GM23338 (cell line): Measurements from ENCODE around the gene CFAP157. TPM values are rescaled to one million over a fixed set of nuclear protein-coding genes. Genes with fewer than 3 reads are reported as not detected.

Experiments used
- ATAC-seq: fragments of 200-7000 bp; cut with Tn5 transposase; 3 replicates; pipeline ENCODE4 v1.9.1; 2020
- DNase-seq: peaks from one replicate; pipeline ENCODE4 v3.0.0-alpha.2; 2015; ENCODE audit warnings: low spot score
- H2AFZ ChIP-seq: fragments of 200-600 bp; sonication (generic); 2 replicates; pipeline ENCODE4 v1.8.0; 2016; ENCODE audit warnings: antibody characterized with exemption, mild to moderate bottlenecking, moderate library complexity
- H3F3A ChIP-seq: fragments of 200-600 bp; sonication (generic); replicated peaks from 2 replicates; pipeline ENCODE4 v1.8.0; 2017; ENCODE audit warnings: antibody characterized with exemption, mixed run types, low read depth
- H3K27ac ChIP-seq: fragments of 200-600 bp; sonication (generic); 2 replicates; pipeline ENCODE4 v1.6.1; 2016; ENCODE audit warnings: low read depth
- H3K27me3 ChIP-seq: fragments of 200-600 bp; sonication (generic); 2 replicates; pipeline ENCODE4 v1.8.0; 2016; ENCODE audit warnings: mild to moderate bottlenecking, mixed run types, moderate library complexity; ENCODE audit not compliant: insufficient read depth
- H3K36me3 ChIP-seq: fragments of 200-600 bp; sonication (generic); 2 replicates; pipeline ENCODE4 v1.8.0; 2016; ENCODE audit warnings: mild to moderate bottlenecking; ENCODE audit not compliant: insufficient read depth
- H3K4me1 ChIP-seq: fragments of 200-600 bp; sonication (generic); 2 replicates; pipeline ENCODE4 v1.8.0; 2016; ENCODE audit warnings: mild to moderate bottlenecking, moderate library complexity; ENCODE audit not compliant: insufficient read depth
- H3K4me2 ChIP-seq: fragments of 200-600 bp; sonication (generic); 2 replicates; pipeline ENCODE4 v1.7.1; 2017; ENCODE audit warnings: mixed run types
- H3K4me3 ChIP-seq: fragments of 200-600 bp; sonication (generic); 2 replicates; pipeline ENCODE4 v1.6.1; 2016; ENCODE audit warnings: mixed run types
- H3K79me2 ChIP-seq: fragments of 200-600 bp; sonication (generic); replicated peaks from 2 replicates; pipeline ENCODE4 v1.8.0; 2017; ENCODE audit warnings: mild to moderate bottlenecking; ENCODE audit not compliant: insufficient read depth
- H3K9me2 ChIP-seq: fragments of 200-600 bp; sonication (generic); 2 replicates; pipeline ENCODE4 v1.8.0; 2017; ENCODE audit not compliant: insufficient read depth
- H4K20me1 ChIP-seq: fragments of 200-600 bp; sonication (generic); replicated peaks from 2 replicates; pipeline ENCODE4 v1.8.0; 2017; ENCODE audit warnings: mild to moderate bottlenecking; ENCODE audit not compliant: insufficient read depth
- H3K27ac Mint-ChIP-seq: 2 replicates; pipeline ENCODE4 v1.8.0; 2020; ENCODE audit warnings: inconsistent platforms, mild to moderate bottlenecking, moderate library complexity, mixed read lengths
- H3K27me3 Mint-ChIP-seq: 3 replicates; pipeline ENCODE4 v1.8.0; 2022; ENCODE audit warnings: low read depth, mild to moderate bottlenecking, moderate library complexity, mixed read lengths, inconsistent platforms; ENCODE audit not compliant: insufficient read depth, poor library complexity
- H3K36me3 Mint-ChIP-seq: 3 replicates; pipeline ENCODE4 v1.8.0; 2021; ENCODE audit warnings: low read depth, mild to moderate bottlenecking, inconsistent platforms, moderate library complexity, mixed read lengths
- H3K4me1 Mint-ChIP-seq: 3 replicates; pipeline ENCODE4 v1.8.0; 2020; ENCODE audit warnings: mild to moderate bottlenecking, inconsistent platforms, mixed read lengths
- H3K4me3 Mint-ChIP-seq: 3 replicates; pipeline ENCODE4 v1.8.0; 2021; ENCODE audit warnings: moderate library complexity, mild to moderate bottlenecking, inconsistent platforms, mixed read lengths
- H3K9me3 Mint-ChIP-seq: 3 replicates; pipeline ENCODE4 v1.8.0; 2020; ENCODE audit warnings: moderate library complexity, mild to moderate bottlenecking, inconsistent platforms, mixed read lengths
- CREB1 ChIP-seq: fragments of 250-450 bp; sonication (Bioruptor Pico); IDR thresholded peaks from 2 replicates; pipeline ENCODE4 v1.5.0; 2020; ENCODE audit warnings: low read depth, mild to moderate bottlenecking, moderate library complexity
- CTCF ChIP-seq, 2 experiments: fragments of 200-600 bp in 1 of 2; sonication (generic) in 1 of 2; conservative IDR thresholded peaks; 2 replicates each; pipeline versions ENCODE4 v1.5.1 to v1.6.1; 2016 to 2017; ENCODE audit warnings: antibody characterized with exemption in 2 of 2, low read depth in 2 of 2, mild to moderate bottlenecking in 2 of 2, moderate library complexity in 1 of 2
- ETS1 ChIP-seq: IDR thresholded peaks from 2 replicates; pipeline ENCODE4 v1.6.1; 2016; ENCODE audit warnings: antibody characterized with exemption
- EZH2 ChIP-seq: fragments of 200-600 bp; sonication (generic); IDR thresholded peaks from one replicate; pipeline ENCODE4 v1.8.0; 2017; ENCODE audit warnings: antibody characterized with exemption, mild to moderate bottlenecking, low read depth; ENCODE audit not compliant: unreplicated experiment
- EZH2phosphoT487 ChIP-seq: fragments of 200-600 bp; sonication (generic); IDR thresholded peaks from one replicate; pipeline ENCODE4 v1.8.1; 2018; ENCODE audit warnings: antibody characterized with exemption; ENCODE audit not compliant: unreplicated experiment
- JUNB ChIP-seq: IDR thresholded peaks from one replicate; pipeline ENCODE4 v1.6.1; 2016; ENCODE audit warnings: antibody characterized with exemption; ENCODE audit not compliant: unreplicated experiment
- NANOG ChIP-seq: IDR thresholded peaks from 2 replicates; pipeline ENCODE4 v1.6.1; 2016; ENCODE audit warnings: antibody characterized with exemption, borderline replicate concordance
- POLR2AphosphoS5 ChIP-seq: IDR thresholded peaks from 2 replicates; pipeline ENCODE4 v1.6.1; 2016; ENCODE audit warnings: antibody characterized with exemption, low read depth
- REST ChIP-seq: IDR thresholded peaks from one replicate; pipeline ENCODE4 v1.6.1; 2018; ENCODE audit warnings: antibody characterized with exemption; ENCODE audit not compliant: unreplicated experiment
- STAT1 ChIP-seq: IDR thresholded peaks from one replicate; pipeline ENCODE4 v1.6.1; 2016; ENCODE audit warnings: antibody characterized with exemption; ENCODE audit not compliant: unreplicated experiment
- ZNF114 ChIP-seq: fragments of 250-450 bp; sonication (Bioruptor Pico); IDR thresholded peaks from 2 replicates; pipeline ENCODE4 v1.5.0; 2020; ENCODE audit warnings: mild to moderate bottlenecking, moderate library complexity
- ZNF331 ChIP-seq: fragments of 250-450 bp; sonication (Bioruptor Pico); IDR thresholded peaks from 2 replicates; pipeline ENCODE4 v1.5.0; 2020; ENCODE audit warnings: low read depth, mild to moderate bottlenecking, moderate library complexity
- polyA plus RNA-seq: library from polyadenylated mRNA; unstranded; fragments of >200 nt; fragmentation: Nextera tagmentation; extraction: Ambion mirVana; gene quantifications from 2 replicates; pipeline ENCODE4 v1.2.1, GENCODE V29; 2016
- total RNA-seq: library from RNA; depleted of rRNA; stranded (reverse); fragments of >200 nt; shearing (Covaris generic); gene quantifications from 2 replicates; pipeline ENCODE4 v1.2.3, GENCODE V29; 2014
- TF ChIP-seq, protein P1 (sequence below): fragments of 250-450 bp; sonication (Bioruptor Pico); IDR thresholded peaks from 2 replicates; pipeline ENCODE4 v1.5.0; 2020; ENCODE audit warnings: mild to moderate bottlenecking, moderate library complexity

CFAP157 gene
- total and polyA plus RNA-seq, 2 experiments from 2014 or later: 0.17 to 0.55 TPM

DNA sequence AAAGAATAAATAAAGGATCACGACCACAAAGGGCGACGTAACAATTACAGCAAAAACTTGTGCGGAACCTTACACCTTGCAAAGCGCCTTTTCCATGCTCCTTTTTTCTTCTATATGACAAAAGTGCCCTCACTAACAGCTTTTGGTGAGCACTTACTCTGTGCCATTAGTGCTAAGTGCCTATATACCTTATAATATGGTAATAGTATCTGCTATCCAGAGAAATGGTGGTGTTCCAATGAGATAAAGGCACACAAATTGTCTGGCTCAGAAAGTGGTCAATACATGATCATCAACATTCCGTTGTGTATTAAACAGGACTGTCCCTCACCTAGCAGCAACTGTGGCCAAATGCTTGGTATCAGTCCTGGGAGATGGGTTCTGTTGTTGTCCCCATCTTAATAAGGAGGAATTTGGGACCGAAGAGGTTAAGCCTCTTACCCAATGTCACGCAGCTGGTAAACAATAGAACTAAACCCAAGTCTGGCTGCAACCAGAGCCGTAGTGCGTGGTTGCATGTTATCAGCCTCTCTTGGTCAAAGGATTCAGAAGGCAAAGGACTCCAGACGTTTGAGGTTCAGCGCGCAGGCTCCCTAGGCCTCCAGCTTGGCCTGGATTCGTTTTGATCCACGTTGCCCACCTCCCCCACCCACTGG lies 28.9 kb downstream of the CFAP157 start:
- peaks cover 15% of the 10 kb centered on the region for H3K27me3 Mint-ChIP-seq
- peak overlapping the region; percentile 5; the same call in 1 of the 2 replicates for H3K4me3 ChIP-seq
- no peak for ATAC-seq
- H3K27ac ChIP-seq: no peak overlapping the region
- H3K27me3 ChIP-seq: no peaks in the 10 kb centered on the region
- TF ChIP-seq JUNB (no peak), CREB1 (CRISPR knock-in tag) (no peak), CTCF (conservative IDR thresholded peaks at IDR 0.05; ENCODE audit: low read depth in 2 of 2) (no peak), POLR2AphosphoS5 (no peak), REST (no peak), EZH2phosphoT487 (no peak), NANOG (no peak), ETS1 (no peak), EZH2 (no peak), ZNF114 (no peak), STAT1 (no peak), ZNF331 (CRISPR knock-in tag) (no peak)
- TF ChIP-seq, protein P1, sequence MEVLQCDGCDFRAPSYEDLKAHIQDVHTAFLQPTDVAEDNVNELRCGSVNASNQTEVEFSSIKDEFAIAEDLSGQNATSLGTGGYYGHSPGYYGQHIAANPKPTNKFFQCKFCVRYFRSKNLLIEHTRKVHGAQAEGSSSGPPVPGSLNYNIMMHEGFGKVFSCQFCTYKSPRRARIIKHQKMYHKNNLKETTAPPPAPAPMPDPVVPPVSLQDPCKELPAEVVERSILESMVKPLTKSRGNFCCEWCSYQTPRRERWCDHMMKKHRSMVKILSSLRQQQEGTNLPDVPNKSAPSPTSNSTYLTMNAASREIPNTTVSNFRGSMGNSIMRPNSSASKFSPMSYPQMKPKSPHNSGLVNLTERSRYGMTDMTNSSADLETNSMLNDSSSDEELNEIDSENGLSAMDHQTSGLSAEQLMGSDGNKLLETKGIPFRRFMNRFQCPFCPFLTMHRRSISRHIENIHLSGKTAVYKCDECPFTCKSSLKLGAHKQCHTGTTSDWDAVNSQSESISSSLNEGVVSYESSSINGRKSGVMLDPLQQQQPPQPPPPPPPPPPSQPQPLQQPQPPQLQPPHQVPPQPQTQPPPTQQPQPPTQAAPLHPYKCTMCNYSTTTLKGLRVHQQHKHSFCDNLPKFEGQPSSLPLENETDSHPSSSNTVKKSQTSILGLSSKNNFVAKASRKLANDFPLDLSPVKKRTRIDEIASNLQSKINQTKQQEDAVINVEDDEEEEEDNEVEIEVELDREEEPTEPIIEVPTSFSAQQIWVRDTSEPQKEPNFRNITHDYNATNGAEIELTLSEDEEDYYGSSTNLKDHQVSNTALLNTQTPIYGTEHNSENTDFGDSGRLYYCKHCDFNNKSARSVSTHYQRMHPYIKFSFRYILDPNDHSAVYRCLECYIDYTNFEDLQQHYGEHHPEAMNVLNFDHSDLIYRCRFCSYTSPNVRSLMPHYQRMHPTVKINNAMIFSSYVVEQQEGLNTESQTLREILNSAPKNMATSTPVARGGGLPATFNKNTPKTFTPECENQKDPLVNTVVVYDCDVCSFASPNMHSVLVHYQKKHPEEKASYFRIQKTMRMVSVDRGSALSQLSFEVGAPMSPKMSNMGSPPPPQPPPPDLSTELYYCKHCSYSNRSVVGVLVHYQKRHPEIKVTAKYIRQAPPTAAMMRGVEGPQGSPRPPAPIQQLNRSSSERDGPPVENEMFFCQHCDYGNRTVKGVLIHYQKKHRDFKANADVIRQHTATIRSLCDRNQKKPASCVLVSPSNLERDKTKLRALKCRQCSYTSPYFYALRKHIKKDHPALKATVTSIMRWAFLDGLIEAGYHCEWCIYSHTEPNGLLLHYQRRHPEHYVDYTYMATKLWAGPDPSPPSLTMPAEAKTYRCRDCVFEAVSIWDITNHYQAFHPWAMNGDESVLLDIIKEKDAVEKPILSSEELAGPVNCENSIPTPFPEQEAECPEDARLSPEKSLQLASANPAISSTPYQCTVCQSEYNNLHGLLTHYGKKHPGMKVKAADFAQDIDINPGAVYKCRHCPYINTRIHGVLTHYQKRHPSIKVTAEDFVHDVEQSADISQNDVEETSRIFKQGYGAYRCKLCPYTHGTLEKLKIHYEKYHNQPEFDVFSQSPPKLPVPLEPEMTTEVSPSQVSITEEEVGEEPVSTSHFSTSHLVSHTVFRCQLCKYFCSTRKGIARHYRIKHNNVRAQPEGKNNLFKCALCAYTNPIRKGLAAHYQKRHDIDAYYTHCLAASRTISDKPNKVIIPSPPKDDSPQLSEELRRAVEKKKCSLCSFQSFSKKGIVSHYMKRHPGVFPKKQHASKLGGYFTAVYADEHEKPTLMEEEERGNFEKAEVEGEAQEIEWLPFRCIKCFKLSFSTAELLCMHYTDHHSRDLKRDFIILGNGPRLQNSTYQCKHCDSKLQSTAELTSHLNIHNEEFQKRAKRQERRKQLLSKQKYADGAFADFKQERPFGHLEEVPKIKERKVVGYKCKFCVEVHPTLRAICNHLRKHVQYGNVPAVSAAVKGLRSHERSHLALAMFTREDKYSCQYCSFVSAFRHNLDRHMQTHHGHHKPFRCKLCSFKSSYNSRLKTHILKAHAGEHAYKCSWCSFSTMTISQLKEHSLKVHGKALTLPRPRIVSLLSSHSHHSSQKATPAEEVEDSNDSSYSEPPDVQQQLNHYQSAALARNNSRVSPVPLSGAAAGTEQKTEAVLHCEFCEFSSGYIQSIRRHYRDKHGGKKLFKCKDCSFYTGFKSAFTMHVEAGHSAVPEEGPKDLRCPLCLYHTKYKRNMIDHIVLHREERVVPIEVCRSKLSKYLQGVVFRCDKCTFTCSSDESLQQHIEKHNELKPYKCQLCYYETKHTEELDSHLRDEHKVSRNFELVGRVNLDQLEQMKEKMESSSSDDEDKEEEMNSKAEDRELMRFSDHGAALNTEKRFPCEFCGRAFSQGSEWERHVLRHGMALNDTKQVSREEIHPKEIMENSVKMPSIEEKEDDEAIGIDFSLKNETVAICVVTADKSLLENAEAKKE (CRISPR knock-in tag): no peak
- no peaks in the 10 kb centered on the region; the same call in 2 of the 3 replicates for H3K9me3 Mint-ChIP-seq
- H4K20me1 ChIP-seq: no peaks in the 10 kb centered on the region
- H3K4me2 ChIP-seq: peak overlapping the region; percentile 69
- H3K79me2 ChIP-seq: no peaks in the 10 kb centered on the region
- no peaks in the 10 kb centered on the region for H3K9me2 ChIP-seq
- peak overlapping the region; percentile 81 for H3K4me3 Mint-ChIP-seq
- peak overlapping the region; percentile 2; the same call in 1 of the 2 replicates for H2AFZ ChIP-seq
- no peak for DNase-seq
- no peaks in the 10 kb centered on the region for H3F3A ChIP-seq
- peaks cover 11% of the 10 kb centered on the region for H3K4me1 Mint-ChIP-seq
- no peak overlapping the region for H3K27ac Mint-ChIP-seq
- no peaks in the 10 kb centered on the region for H3K36me3 ChIP-seq
- no peaks in the 10 kb centered on the region for H3K36me3 Mint-ChIP-seq
- peaks cover 9% of the 10 kb centered on the region; the same call in 1 of the 2 replicates for H3K4me1 ChIP-seq
